H1 (cell line): Measurements from ENCODE around the gene CHD2. TPM values are rescaled to one million over a fixed set of nuclear protein-coding genes. Genes with fewer than 3 reads are reported as not detected.

ENCODE experiments used
- CTCF ChIA-PET: fragments of 300-600 bp; sonication (Branson Sonifier 250); formaldehyde crosslinking; loops from one replicate; lab custom pipeline; 2021; ENCODE audit not compliant: partially characterized antibody; lab: Charles Lee
- POLR2A ChIA-PET: fragments of 300-600 bp; sonication (Branson Sonifier 250); formaldehyde crosslinking; loops from one replicate; lab custom pipeline; 2021; ENCODE audit warnings: inconsistent platforms; ENCODE audit not compliant: partially characterized antibody; lab: Charles Lee
- DNase-seq, 2 experiments: peaks; one replicate each; pipeline versions ENCODE4 v3.0.0 to v3.0.0-alpha.2; 2010 to 2022; ENCODE audit warnings: low spot score in 2 of 2, low read depth in 1 of 2, mixed read lengths in 1 of 2
- FAIRE-seq: peaks from 2 replicates; lab custom pipeline; 2011; peaks lifted over from hg19 to GRCh38; lab: Jason Lieb, UNC
- H2AFZ ChIP-seq: 2 replicates; pipeline ENCODE4 v1.8.1; 2012; ENCODE audit warnings: low read length, inconsistent platforms
- H2AK5ac ChIP-seq: 2 replicates; pipeline ENCODE4 v1.6.1; 2013; ENCODE audit warnings: low read depth, low read length
- H2BK120ac ChIP-seq: replicated peaks from 2 replicates; pipeline ENCODE3; 2013; ENCODE audit warnings: low read depth, low read length, inconsistent platforms
- H2BK12ac ChIP-seq: 2 replicates; pipeline ENCODE4 v1.6.1; 2013; ENCODE audit warnings: low read depth, low read length
- H2BK15ac ChIP-seq: 2 replicates; pipeline ENCODE4 v1.6.1; 2013; ENCODE audit warnings: low read length
- H2BK20ac ChIP-seq: 2 replicates; pipeline ENCODE4 v1.6.1; 2013; ENCODE audit warnings: low read length
- H2BK5ac ChIP-seq: 2 replicates; pipeline ENCODE4 v1.6.1; 2013; ENCODE audit warnings: low read depth, low read length
- H3K14ac ChIP-seq: 2 replicates; pipeline ENCODE4 v1.6.1; 2013; ENCODE audit warnings: inconsistent platforms; ENCODE audit not compliant: insufficient read length
- H3K18ac ChIP-seq: 2 replicates; pipeline ENCODE4 v1.6.1; 2013; ENCODE audit warnings: low read length; ENCODE audit errors: extremely low read depth
- H3K23ac ChIP-seq: 2 replicates; pipeline ENCODE4 v1.6.1; 2013; ENCODE audit warnings: inconsistent platforms; ENCODE audit not compliant: insufficient read length
- H3K23me2 ChIP-seq: 2 replicates; pipeline ENCODE4 v1.6.1; 2013; ENCODE audit warnings: low read depth, low read length
- H3K27ac ChIP-seq: 2 replicates; pipeline ENCODE4 v1.6.1; 2011; ENCODE audit warnings: low read depth, low read length, inconsistent platforms
- H3K27me3 ChIP-seq, 4 experiments: replicated peaks in 1 of 4; 1 replicate in 1 of 4; 2 replicates in 3 of 4; pipeline versions ENCODE4 v1.6.1 to v1.8.1; 2011 to 2013; ENCODE audit warnings: low read length in 3 of 4, mild to moderate bottlenecking in 3 of 4, inconsistent platforms in 2 of 4, mixed read lengths in 2 of 4, moderate library complexity in 1 of 4; ENCODE audit not compliant: control insufficient read depth in 3 of 4, insufficient read depth in 3 of 4; ENCODE audit errors: extremely low read depth in 1 of 4
- H3K36me3 ChIP-seq, 4 experiments: 2 replicates each; pipeline versions ENCODE4 v1.6.1 to v1.8.1; 2011 to 2013; ENCODE audit warnings: mild to moderate bottlenecking in 4 of 4, low read length in 3 of 4, moderate library complexity in 2 of 4, control low read depth in 1 of 4, inconsistent platforms in 1 of 4; ENCODE audit not compliant: insufficient read depth in 4 of 4, control insufficient read depth in 2 of 4
- H3K4ac ChIP-seq: replicated peaks from 2 replicates; pipeline ENCODE3; 2013; ENCODE audit warnings: low read length, low read depth, mixed read lengths, inconsistent platforms; ENCODE audit not compliant: insufficient read length
- H3K4me1 ChIP-seq, 4 experiments: replicated peaks in 1 of 4; 1 replicate in 1 of 4; 2 replicates in 3 of 4; pipeline versions ENCODE4 v1.6.1 to v1.8.1; 2011 to 2013; ENCODE audit warnings: low read length in 3 of 4, inconsistent platforms in 2 of 4, mixed read lengths in 1 of 4; ENCODE audit not compliant: insufficient read depth in 4 of 4, control insufficient read depth in 3 of 4
- H3K4me2 ChIP-seq, 2 experiments: 2 replicates each; pipeline versions ENCODE4 v1.6.1 to v1.8.1; 2011 to 2013; ENCODE audit warnings: low read depth in 2 of 2, low read length in 2 of 2, control low read depth in 1 of 2, inconsistent platforms in 1 of 2, mild to moderate bottlenecking in 1 of 2; ENCODE audit not compliant: insufficient read depth in 1 of 2
- H3K4me3 ChIP-seq, 4 experiments: fragments of 200-600, 300-600 bp in 1 of 4; sonication (generic), shearing (Covaris generic), sonication (Bioruptor Twin) in 1 of 4; 2 replicates each; pipeline versions ENCODE4 v1.5.1 to v1.8.1; 2011 to 2016; ENCODE audit warnings: low read length in 4 of 4, low read depth in 3 of 4, control low read depth in 2 of 4, inconsistent platforms in 2 of 4, mild to moderate bottlenecking in 2 of 4, mixed read lengths in 1 of 4, moderate library complexity in 1 of 4; ENCODE audit not compliant: insufficient read depth in 2 of 4; ENCODE audit errors: extremely low read depth in 1 of 4
- H3K56ac ChIP-seq: replicated peaks from 2 replicates; pipeline ENCODE3; 2013; ENCODE audit warnings: low read depth, mild to moderate bottlenecking, mixed read lengths, low read length, inconsistent platforms; ENCODE audit not compliant: insufficient read length
- H3K79me1 ChIP-seq: 2 replicates; pipeline ENCODE4 v1.6.1; 2013; ENCODE audit warnings: low read depth, low read length, control low read depth
- H3K79me2 ChIP-seq, 2 experiments: 2 replicates each; pipeline versions ENCODE4 v1.6.1 to v1.8.1; 2012 to 2013; ENCODE audit warnings: low read length in 2 of 2, mild to moderate bottlenecking in 2 of 2, inconsistent platforms in 1 of 2; ENCODE audit not compliant: insufficient read depth in 2 of 2, control insufficient read depth in 1 of 2
- H3K9ac ChIP-seq, 4 experiments: replicated peaks in 1 of 4; 1 replicate in 1 of 4; 2 replicates in 3 of 4; pipeline versions ENCODE4 v1.6.1 to v1.8.1; 2011 to 2013; ENCODE audit warnings: low read depth in 3 of 4, low read length in 3 of 4, control low read depth in 2 of 4, mild to moderate bottlenecking in 2 of 4, moderate library complexity in 2 of 4, inconsistent platforms in 1 of 4; ENCODE audit errors: extremely low read depth in 1 of 4
- H3K9me3 ChIP-seq, 2 experiments: 2 replicates each; pipeline versions ENCODE4 v1.6.1 to v1.8.1; 2012 to 2013; ENCODE audit warnings: mild to moderate bottlenecking in 2 of 2, moderate library complexity in 2 of 2, control low read depth in 1 of 2, inconsistent platforms in 1 of 2, low read depth in 1 of 2, low read length in 1 of 2, mixed read lengths in 1 of 2; ENCODE audit not compliant: insufficient read depth in 2 of 2
- H4K20me1 ChIP-seq, 2 experiments: replicated peaks in 1 of 2; 2 replicates each; pipeline versions ENCODE3 to v1.8.1; 2011 to 2013; ENCODE audit warnings: inconsistent platforms in 2 of 2, low read length in 2 of 2, mild to moderate bottlenecking in 1 of 2; ENCODE audit not compliant: insufficient read depth in 2 of 2, control insufficient read depth in 1 of 2
- H4K5ac ChIP-seq: 2 replicates; pipeline ENCODE4 v1.6.1; 2013; ENCODE audit warnings: low read length, low read depth, mixed read lengths, inconsistent platforms; ENCODE audit not compliant: insufficient read length
- H4K8ac ChIP-seq: 2 replicates; pipeline ENCODE4 v1.8.0; 2013; ENCODE audit warnings: mild to moderate bottlenecking, moderate library complexity, low read length, inconsistent platforms; ENCODE audit not compliant: insufficient read depth; ENCODE audit errors: extremely low read depth
- H4K91ac ChIP-seq: replicated peaks from 2 replicates; pipeline ENCODE3; 2013; ENCODE audit warnings: low read length, mixed read lengths, inconsistent platforms; ENCODE audit not compliant: insufficient read length
- MAFK ChIP-seq: IDR thresholded peaks from 2 replicates; pipeline ENCODE4 v1.6.1; 2012; ENCODE audit warnings: low read depth, mild to moderate bottlenecking, improper control_type of control experiment, low read length
- RXRA ChIP-seq: IDR thresholded peaks from 2 replicates; pipeline ENCODE4 v1.6.1; 2011; ENCODE audit warnings: low read depth, mild to moderate bottlenecking, low read length, moderate library complexity; ENCODE audit not compliant: insufficient read depth
- SAP30 ChIP-seq: fragments of 300-600 bp; sonication (generic); IDR thresholded peaks from 2 replicates; pipeline ENCODE4 v1.7.1; 2012; ENCODE audit warnings: low read length, moderate library complexity, mild to moderate bottlenecking, inconsistent platforms; ENCODE audit not compliant: insufficient read depth, insufficient replicate concordance
- SP1 ChIP-seq: IDR thresholded peaks from 2 replicates; pipeline ENCODE4 v1.6.1; 2011; ENCODE audit warnings: low read depth, low read length
- SP4 ChIP-seq: IDR thresholded peaks from 2 replicates; pipeline ENCODE4 v1.6.1; 2012; ENCODE audit warnings: low read length, inconsistent platforms
- TCF12 ChIP-seq: IDR thresholded peaks from 2 replicates; pipeline ENCODE4 v1.6.1; 2011; ENCODE audit warnings: low read depth, mild to moderate bottlenecking, low read length
- WGBS, 2 experiments: shearing (Covaris generic) in 1 of 2; methylation state at CpG; one replicate each; pipeline versions ENCODE4 v1.1.6 to v1.1.7; 2013 to 2015; ENCODE audit warnings: low lambda C conversion rate in 2 of 2, mixed read lengths in 2 of 2, inconsistent platforms in 1 of 2, low coverage in 1 of 2, missing lambda C conversion rate in 1 of 2; ENCODE audit not compliant: insufficient replicate concordance in 2 of 2, insufficient coverage in 1 of 2, insufficient read length in 1 of 2; ENCODE audit errors: extremely low coverage in 1 of 2, missing lambda C conversion rate in 1 of 2; 5-methylcytosine and 5-hydroxymethylcytosine counted together
- polyA plus RNA-seq, 7 experiments: library from polyadenylated mRNA; depleted of rRNA in 3 of 7; stranded (reverse) in 5 of 7; unstranded in 2 of 7; fragments of >200 nt in 5 of 7; fragments of 200-250 nt in 2 of 7; gene quantifications; 1 replicate in 5 of 7; 2 replicates in 1 of 7; 4 replicates in 1 of 7; pipeline versions ENCODE4 v1.2.1 to v1.2.3, GENCODE V29; 2011 to 2013; ENCODE audit warnings: missing spikeins in 2 of 7, mixed read lengths in 2 of 7
- total RNA-seq: library from RNA; stranded (reverse); fragmentation: NEBNext Ultra II Directional; extraction: Animal tissue kit (Norgen Biotek cat#: 25700); gene quantifications from 2 replicates; pipeline ENCODE4 v1.2.1, GENCODE V29; 2021

Gene CHD2
- total and polyA plus RNA-seq, 2 of the 8 experiments (the other 6 are each of a cell fraction or from before 2014, with no cell fraction given) = 28.8 to 70.0 TPM

GRCh38 chr15:93074599-93074998, 174.5 kb downstream of the CHD2 start:
- H3K27me3 ChIP-seq = peaks cover 0 to 8% (median 7%) of the 10 kb centered on the region in 4 experiments; a peak in 5 of 7 replicates
- peaks cover 0 to 12% (median 0%) of the 10 kb centered on the region in 4 experiments; a peak in 1 of 8 replicates for H3K36me3 ChIP-seq
- H2BK15ac ChIP-seq = no peak overlapping the region
- no peak overlapping the region for H2BK5ac ChIP-seq
- H2BK12ac ChIP-seq = no peak overlapping the region
- H3K18ac ChIP-seq = no peak overlapping the region
- H3K4ac ChIP-seq = no peak overlapping the region
- no peak overlapping the region for H4K91ac ChIP-seq
- FAIRE-seq = no peak
- DNase-seq = no peak
- H2AFZ ChIP-seq = no peak overlapping the region
- H3K4me3 ChIP-seq = no peak overlapping the region
- no peak overlapping the region for H3K23ac ChIP-seq
- no peak overlapping the region for H3K27ac ChIP-seq
- no peak overlapping the region for H2BK120ac ChIP-seq
- no peaks in the 10 kb centered on the region for H3K9me3 ChIP-seq
- ChIA-PET CTCF (interaction anchor here (0.7 to 7.4 kb wide), 3 partner anchors 9 to 32 kb away, joined by 3 to 37 read pairs (median 3); partner anchors contain the start of gene RGMA), POLR2A (interaction anchor here (0.7 to 7.8 kb wide), 3 partner anchors 13 to 33 kb away, joined by 3 to 62 read pairs (median 3); no protein-coding TSS in a partner anchor)
- H4K5ac ChIP-seq = no peak overlapping the region
- H3K23me2 ChIP-seq = peaks cover 9% of the 10 kb centered on the region; the same call in 1 of the 2 replicates
- H2AK5ac ChIP-seq = no peak overlapping the region
- TF ChIP-seq MAFK = no peak
- TF ChIP-seq RXRA = no peak
- TF ChIP-seq SAP30 = no peak
- no peak for TF ChIP-seq TCF12
- TF ChIP-seq SP1 = no peak
- TF ChIP-seq SP4 = no peak
- peaks cover 4% of the 10 kb centered on the region for H3K79me1 ChIP-seq
- H4K20me1 ChIP-seq = peaks cover 18 to 19% of the 10 kb centered on the region in 2 experiments
- H3K4me2 ChIP-seq = no peak overlapping the region
- H3K79me2 ChIP-seq = peaks cover 5 to 49% of the 10 kb centered on the region in 2 experiments
- WGBS, 2 experiments = 94% methylated on average over 13 of the region's 13 CpGs; no CpG with 5 or more reads in 1 of the 2 experiments
- H3K56ac ChIP-seq = no peak overlapping the region
- no peak overlapping the region for H3K9ac ChIP-seq
- H4K8ac ChIP-seq = no peak overlapping the region
- H2BK20ac ChIP-seq = no peak overlapping the region
- no peak overlapping the region for H3K14ac ChIP-seq
- H3K4me1 ChIP-seq = peaks cover 8 to 22% (median 16%) of the 10 kb centered on the region in 4 experiments
